Upper lobe of left lung (tissue), 4 donors: ENCODE measurements around the gene MAN2B2.

Experiments
- EP300 ChIP-seq, 4 donors: sonication (generic); formaldehyde crosslinking; IDR thresholded peaks; one replicate each; pipeline ENCODE4 v1.5.1; 2017; ENCODE audit warnings: antibody characterized with exemption in 4 of 4, control low read depth in 2 of 4
- POLR2A ChIP-seq, 4 donors: fragments of 450-650 bp; IDR thresholded peaks; one replicate each; pipeline ENCODE4 v1.5.1; 2016 to 2017; ENCODE audit warnings: antibody characterized with exemption in 4 of 4, mild to moderate bottlenecking in 2 of 4
- POLR2AphosphoS5 ChIP-seq, 2 donors: sonication (generic); formaldehyde crosslinking; IDR thresholded peaks; one replicate each; pipeline ENCODE4 v1.5.1; 2017; ENCODE audit warnings: antibody characterized with exemption in 2 of 2
- TF ChIP-seq, protein P1 (sequence below), 6 experiments: fragments of 450-650 bp in 4 of 6; fragments of 200-600 bp in 2 of 6; sonication (generic) in 2 of 6; IDR thresholded peaks; one replicate each; pipeline ENCODE4 v1.5.1; 2016 to 2019; ENCODE audit warnings: antibody characterized with exemption in 6 of 6

DNA sequence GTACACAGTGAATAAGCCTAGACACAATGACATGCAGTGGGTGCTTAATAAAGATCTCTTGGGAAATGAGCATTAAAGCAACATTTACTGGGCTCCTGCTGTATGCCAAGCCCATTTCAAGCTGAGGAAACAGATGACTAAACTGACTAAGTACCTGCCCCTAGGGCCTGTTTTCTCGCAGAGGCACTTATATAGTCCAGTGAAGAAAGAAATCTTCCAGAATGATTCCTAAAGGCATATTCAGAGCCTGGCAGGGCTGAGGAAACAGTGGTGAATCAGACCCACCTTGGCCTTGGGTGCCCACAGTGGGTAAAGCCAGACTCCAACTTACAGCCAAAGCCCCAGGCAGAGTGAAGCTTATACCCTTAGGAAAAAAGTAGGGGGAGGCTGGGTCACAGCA lies 96.7 kb downstream of the MAN2B2 start:
- TF ChIP-seq, protein P1, sequence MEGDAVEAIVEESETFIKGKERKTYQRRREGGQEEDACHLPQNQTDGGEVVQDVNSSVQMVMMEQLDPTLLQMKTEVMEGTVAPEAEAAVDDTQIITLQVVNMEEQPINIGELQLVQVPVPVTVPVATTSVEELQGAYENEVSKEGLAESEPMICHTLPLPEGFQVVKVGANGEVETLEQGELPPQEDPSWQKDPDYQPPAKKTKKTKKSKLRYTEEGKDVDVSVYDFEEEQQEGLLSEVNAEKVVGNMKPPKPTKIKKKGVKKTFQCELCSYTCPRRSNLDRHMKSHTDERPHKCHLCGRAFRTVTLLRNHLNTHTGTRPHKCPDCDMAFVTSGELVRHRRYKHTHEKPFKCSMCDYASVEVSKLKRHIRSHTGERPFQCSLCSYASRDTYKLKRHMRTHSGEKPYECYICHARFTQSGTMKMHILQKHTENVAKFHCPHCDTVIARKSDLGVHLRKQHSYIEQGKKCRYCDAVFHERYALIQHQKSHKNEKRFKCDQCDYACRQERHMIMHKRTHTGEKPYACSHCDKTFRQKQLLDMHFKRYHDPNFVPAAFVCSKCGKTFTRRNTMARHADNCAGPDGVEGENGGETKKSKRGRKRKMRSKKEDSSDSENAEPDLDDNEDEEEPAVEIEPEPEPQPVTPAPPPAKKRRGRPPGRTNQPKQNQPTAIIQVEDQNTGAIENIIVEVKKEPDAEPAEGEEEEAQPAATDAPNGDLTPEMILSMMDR (IDR thresholded peaks at IDR 0.05): no peak
- TF ChIP-seq POLR2A (IDR thresholded peaks at IDR 0.05): no peak
- TF ChIP-seq POLR2AphosphoS5 (IDR thresholded peaks at IDR 0.05): no peak
- no peak for TF ChIP-seq EP300 (IDR thresholded peaks at IDR 0.05)
